Stimulated activated CD4-positive, alpha-beta T cell treated with anti-CD3 and anti-CD28 coated beads, Interleukin-12 subunit alpha, Interleukin-12 subunit beta, amount 100 ng/mL, for 48 hours (primary cell): ENCODE data around the gene YIF1B.

ENCODE experiments used
- DNase-seq, 3 donors: peaks; one replicate each; pipeline ENCODE4 v3.0.0-alpha.2; 2020; ENCODE audit warnings: low read depth in 2 of 3, low spot score in 1 of 3

Gene YIF1B

GRCh38 chr19:38335949-38336637, 20.3 kb upstream of the YIF1B start:
- DNase-seq: peak; percentile 91 to 94 (median 92)

DNA sequence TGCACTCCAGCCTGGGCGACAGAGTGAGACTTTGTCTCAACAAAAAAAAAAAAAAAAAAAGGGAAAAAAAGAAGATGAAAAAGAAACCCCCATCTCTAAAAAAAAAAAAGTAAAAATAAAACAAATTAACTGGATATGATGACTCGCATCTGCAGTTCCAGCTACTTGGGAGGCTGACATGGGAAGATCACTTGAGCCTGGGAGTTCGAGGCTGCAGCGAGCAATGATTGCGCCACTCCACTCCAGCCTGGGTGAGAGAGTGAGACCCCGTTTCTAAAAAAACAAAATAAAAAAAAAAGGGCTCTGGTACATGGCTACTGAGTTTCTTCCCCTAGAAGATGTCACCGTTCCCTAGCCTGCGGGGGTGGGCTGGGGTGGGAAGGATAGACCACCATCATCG, 17.5 kb upstream of the YIF1B start:
- no peak for DNase-seq

- DNase-seq: no peak
These were observed 16.0 kb upstream of the YIF1B start for GRCh38 chr19:38331728-38332127.

GRCh38 chr19:38329651-38330050, 13.9 kb upstream of the YIF1B start:
- no peak for DNase-seq

- no peak for DNase-seq
These were observed 10.8 kb upstream of the YIF1B start for GRCh38 chr19:38326591-38326990.

DNA sequence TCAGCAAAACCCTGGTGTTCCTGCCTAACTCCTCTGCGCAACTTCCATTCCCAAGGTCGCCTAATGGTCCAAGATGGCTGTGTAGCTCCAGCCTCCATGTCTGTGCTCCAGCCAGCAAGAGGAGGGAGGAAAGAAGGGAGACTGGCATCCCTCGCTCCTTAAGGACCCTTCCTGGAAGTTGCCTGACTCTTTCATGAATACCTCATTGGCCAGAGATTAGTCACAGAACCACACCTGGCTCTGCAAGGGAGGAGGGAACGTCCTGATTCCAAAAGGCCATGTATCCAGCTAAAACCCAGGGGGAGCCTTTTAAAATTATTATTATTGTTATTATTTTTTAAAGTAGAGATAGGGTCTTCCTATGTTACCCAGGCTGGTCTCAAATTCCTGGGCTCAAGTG, 8.7 kb upstream of the YIF1B start:
- DNase-seq: no peak

DNA sequence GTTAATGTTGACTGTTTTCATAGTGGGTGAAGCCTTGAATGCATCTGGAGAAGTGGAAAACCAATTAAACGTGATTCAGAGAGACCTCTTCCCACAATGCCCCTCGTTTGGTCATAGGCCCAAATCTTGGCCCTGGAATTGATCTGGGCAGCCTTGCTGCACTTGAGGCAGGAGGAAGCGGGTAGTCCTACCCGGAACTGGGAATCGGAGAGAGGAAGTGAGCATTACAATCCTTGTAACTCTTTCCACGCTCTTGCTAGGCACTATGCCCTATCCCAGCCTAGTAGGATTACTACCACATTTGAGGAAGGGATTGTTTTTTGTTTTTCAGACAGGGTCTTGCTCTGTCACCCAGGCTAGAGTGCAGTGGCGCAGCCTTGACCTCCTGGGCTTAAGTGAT, 7.5 kb upstream of the YIF1B start:
- DNase-seq: no peak

DNA sequence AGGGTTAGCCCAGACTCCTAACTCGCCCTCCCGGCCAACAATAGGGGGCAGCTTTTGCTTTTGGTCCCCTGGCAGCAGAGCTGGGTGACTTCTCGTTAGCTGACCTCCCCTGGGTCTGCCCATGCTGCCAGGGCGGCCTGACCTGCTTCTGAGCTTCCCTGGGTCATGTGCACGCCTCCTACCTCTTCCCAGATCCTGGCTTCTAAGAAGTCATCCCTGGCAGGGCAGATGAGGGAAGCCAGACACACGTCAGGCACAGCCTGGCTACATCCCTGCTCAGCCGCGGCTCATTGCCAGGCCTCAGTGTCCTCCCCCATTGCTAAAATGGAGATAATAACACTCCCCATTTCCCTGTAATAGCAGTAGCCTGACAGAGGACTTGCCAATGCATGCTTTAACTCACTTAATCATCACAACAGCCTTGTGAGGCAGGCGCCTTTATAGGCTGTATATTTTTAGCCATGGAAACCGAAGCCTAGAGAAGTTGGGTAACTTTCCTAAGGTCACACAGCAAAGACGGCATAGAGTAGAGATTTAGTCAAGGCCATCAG, 6.0 kb upstream of the YIF1B start:
- DNase-seq: no peak

- no peak for DNase-seq
These were observed 5.2 kb upstream of the YIF1B start for GRCh38 chr19:38320969-38321339.

- DNase-seq: peak; percentile 11 to 33 (median 28)
These were observed 3.9 kb upstream of the YIF1B start, which contains the start of gene KCNK6 for GRCh38 chr19:38319421-38320258. Gene KCNK6 (plus strand): TSS chr19:38319845. CDS start chr19:38319951, 106 bp downstream.

DNA sequence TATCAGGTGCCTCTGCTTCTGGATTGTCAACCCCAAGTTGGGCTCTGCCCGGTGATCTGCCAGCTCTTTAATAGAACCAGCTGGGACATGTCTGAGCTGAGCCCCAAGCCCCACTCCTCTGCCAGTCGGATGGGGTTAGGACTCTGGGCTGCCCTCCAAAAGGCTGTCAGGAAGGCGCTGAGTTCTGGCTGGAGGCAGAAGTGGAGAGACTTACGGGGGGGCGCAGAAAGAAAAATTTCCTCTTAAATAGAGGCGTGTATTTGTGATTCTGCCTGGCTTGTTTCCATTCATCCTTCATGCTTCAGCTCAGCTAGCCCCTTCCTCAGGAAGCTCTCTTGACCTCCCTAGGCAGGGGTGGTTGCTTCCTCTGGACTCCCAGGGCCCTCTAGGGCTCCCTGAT, 2.9 kb upstream of the YIF1B start:
- no peak for DNase-seq

GRCh38 chr19:38317104-38317612, 1.4 kb upstream of the YIF1B start:
- DNase-seq: no peak

DNA sequence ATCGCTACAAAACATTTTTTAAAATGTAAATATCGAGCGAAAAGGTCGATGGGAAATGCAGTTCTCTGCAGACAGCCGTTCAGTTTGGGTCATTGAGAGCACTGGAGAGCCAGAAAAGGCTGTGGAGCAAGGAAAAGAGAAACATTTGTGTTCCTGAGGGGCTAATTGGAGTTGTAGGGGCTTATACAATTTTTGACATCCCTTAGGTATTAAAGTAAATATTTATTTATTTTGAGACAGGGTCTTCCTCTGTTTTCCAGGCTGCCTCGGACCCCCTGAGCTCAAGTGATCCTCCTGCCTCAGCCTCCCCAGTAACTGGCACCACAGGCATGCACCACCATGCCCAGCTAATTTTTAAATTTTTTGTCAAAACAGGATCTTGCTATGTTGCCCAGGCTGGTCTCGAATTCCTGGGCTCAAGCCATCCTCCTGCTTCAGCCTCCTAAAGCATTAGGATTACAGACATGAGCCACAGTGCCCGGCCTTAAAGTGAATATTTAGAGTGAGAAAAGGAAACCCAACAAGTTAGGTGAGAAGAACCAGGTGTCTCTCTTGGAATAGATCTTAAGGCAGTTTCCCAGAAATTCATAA, 825 bp upstream of the YIF1B start:
- DNase-seq: no peak

GRCh38 chr19:38310986-38311385, 4.8 kb downstream of the YIF1B start:
- DNase-seq: no peak

- no peak for DNase-seq
These were observed 5.5 kb downstream of the YIF1B start for GRCh38 chr19:38310279-38310670.

DNA sequence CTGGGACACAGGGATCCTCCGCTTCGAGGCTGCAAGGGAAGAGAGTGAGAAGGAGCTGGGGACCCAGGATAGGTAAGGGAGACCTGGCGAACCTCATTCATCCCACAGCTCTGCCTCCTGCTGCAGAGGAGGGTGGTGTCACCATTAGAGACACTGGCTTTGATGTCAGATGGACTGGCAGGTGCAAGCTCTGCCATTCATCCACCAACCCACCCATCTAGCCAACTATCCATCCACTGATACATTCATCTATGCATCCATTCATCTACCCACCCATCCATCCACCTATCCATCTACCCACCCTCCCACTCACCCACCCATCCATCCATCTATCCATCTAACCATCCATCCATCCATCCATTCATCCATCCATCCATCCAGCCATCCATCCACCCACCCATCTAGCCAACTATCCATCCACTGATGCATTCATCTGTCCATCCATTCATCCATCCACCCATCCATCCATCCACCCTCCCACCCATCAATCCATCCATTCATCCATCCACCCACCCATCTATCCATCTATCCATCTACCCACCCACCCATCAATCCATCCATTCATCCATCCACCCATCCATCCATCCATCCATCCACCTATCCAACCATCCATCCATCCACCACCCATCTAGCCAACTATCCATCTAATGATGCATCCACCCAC, 6.0 kb downstream of the YIF1B start:
- no peak for DNase-seq

DNA sequence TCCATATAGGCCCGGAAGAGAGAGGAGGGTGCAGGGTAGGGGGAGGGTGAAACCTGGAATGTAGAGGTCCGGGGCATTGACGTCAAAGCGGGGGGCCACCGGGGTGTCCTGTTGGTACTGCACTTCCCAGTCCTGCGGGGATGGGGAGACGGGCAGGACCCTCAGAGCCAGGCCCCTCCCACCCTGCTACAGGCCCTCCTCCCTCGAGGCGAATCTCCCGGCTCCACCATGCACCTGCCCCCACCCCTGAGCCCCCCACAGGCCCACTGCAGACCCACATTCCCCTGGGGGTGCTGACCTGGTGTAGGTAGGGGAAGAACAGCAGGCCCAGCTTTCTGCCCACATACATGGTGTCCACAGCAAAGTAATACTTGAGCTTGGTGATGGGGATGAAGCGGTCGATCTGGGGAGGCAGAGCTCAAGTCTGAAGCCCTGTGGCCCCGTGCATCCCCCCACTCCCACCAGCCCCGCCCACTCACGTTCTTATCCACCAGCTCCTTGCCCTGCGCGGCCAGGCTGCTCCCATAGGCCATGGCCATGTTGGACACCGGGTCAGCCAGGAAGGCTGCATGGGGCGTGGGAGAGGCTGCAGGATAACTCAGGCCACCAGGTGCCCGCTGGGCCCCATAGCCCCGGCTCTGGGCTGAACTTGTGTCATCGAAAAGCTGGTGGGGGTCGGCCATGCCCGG, 6.7 kb downstream of the YIF1B start:
- no peak for DNase-seq

- DNase-seq: no peak
These were observed 7.6 kb downstream of the YIF1B start for GRCh38 chr19:38308006-38308766.

- no peak for DNase-seq
These were observed 8.2 kb downstream of the YIF1B start for GRCh38 chr19:38307597-38307996.

DNA sequence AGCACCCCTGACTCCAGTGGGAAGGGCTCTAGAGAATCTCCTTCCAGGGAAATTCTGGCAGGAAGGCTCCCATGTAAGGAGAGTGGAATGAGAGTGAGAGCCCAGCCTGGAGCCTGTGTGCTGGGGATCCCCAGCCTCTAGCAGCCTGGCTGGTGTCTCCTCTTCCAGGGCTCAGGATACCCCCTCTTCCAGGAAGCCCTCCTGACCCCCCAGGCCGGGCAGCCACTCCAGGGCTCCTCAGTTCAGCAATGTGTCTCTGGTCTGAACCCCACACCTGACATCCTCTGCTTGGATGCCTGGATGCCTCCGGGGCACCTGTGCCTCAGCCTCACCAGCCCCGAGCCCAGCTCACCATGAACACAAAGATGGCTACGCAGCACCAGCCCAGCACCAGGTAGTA, 8.7 kb downstream of the YIF1B start:
- DNase-seq: no peak
